GM23248 (cell line): ENCODE data around the gene HELQ.

ENCODE experiments used
- EZH2 ChIP-seq: fragments of 200-600 bp; sonication (generic); IDR thresholded peaks from 2 replicates; pipeline ENCODE4 v1.6.1; 2018; ENCODE audit warnings: antibody characterized with exemption, mild to moderate bottlenecking; ENCODE audit not compliant: insufficient read depth, poor library complexity, severe bottlenecking
- EZH2phosphoT487 ChIP-seq: fragments of 200-600 bp; sonication (generic); IDR thresholded peaks from 2 replicates; pipeline ENCODE4 v1.6.1; 2018; ENCODE audit warnings: antibody characterized with exemption, moderate library complexity, mild to moderate bottlenecking, low read depth; ENCODE audit not compliant: insufficient read depth

DNA sequence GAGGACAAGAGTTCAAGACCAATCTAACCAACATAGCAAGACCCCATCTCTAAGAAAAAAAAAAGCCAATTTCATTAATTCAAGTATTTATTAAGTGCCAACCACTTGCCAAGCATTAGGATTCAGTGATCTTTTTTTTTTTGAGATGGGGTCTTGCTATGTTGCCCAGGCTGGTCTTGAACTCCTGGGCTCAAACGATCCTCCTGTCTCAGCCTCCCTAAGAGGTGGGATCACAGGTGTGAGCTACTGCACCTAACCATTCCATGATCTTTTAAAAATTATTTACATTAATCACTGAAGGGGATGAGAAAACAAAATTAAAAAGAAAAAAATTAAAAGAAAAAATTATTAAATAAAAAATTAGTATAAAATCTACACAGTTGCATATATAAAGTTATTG is 24.4 kb downstream of the HELQ start:
- TF ChIP-seq EZH2 (no peak), EZH2phosphoT487 (no peak)
